ENCODE data around the gene PCIF1.

PCIF1 gene

GRCh38 chr20:45934586-45935415 lies at the start of gene PCIF1:
Gene PCIF1, plus strand, starts transcription at chr20:45934683. Its CDS starts 4,317 bp downstream, at chr20:45939000.
- H3K27me3 Mint-ChIP-seq, result no peaks in the 10 kb centered on the region
- H3K9me3 Mint-ChIP-seq, result no peaks in the 10 kb centered on the region
- peaks cover 20 to 26% of the 10 kb centered on the region in 2 donors for H3K36me3 Mint-ChIP-seq
- H3K4me3 Mint-ChIP-seq, result peak within 1 kb of the TSS; percentile 95 to 97
- H3K27ac Mint-ChIP-seq, result peak within 1 kb of the TSS; percentile 99
- DNase-seq, result peak; percentile 97
- H3K4me1 Mint-ChIP-seq, result peaks cover 12 to 34% of the 10 kb centered on the region in 2 donors
- peak; percentile 79 to 85 for ATAC-seq (replicated peaks)

DNA sequence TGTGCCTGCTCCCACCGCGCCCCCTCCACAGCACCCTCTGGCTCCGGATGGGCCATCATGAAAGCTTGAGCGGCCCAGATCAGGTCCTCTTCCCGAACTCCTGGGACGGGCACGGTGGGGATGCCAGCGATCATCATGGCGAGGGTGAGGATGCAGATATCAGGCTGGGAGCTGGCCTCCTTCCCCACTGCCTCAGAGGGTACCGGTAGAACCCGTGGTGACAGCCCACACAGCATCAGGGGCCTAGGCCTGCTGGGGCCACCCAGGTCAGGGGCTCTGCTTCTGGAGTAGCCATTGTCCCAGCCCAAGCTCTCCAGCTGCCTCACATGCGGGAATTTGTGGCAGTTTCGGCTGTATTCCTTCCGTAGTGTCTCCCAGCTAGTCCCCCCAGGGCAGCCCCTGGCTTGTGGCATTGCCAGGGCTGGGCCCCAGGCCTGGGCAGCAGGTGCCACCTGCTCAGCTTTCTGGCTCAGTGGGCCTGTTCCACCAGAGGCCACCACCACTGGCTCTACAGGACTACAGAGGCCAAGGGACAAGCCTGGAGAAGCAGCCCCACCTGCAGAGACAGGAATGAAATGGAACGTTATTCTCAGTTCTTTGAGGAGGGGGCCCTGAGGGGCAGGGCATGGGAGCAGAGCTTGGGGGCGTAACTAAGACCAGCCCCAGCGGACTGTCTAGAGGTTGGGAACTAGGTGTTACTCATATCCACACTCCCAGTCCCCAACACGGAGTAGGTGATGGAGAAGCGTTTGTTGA lies 47.7 kb upstream of the PCIF1 start:
- no peaks in the 10 kb centered on the region for H3K27me3 Mint-ChIP-seq
- H3K4me1 Mint-ChIP-seq, result peaks cover 27 to 68% of the 10 kb centered on the region in 2 donors
- no peaks in the 10 kb centered on the region for H3K9me3 Mint-ChIP-seq
- peaks cover 26 to 51% of the 10 kb centered on the region in 2 donors for H3K36me3 Mint-ChIP-seq
- DNase-seq, result no peak
- no peak overlapping the region for H3K27ac Mint-ChIP-seq
- no peak overlapping the region for H3K4me3 Mint-ChIP-seq
- ATAC-seq (replicated peaks), result no peak

DNA sequence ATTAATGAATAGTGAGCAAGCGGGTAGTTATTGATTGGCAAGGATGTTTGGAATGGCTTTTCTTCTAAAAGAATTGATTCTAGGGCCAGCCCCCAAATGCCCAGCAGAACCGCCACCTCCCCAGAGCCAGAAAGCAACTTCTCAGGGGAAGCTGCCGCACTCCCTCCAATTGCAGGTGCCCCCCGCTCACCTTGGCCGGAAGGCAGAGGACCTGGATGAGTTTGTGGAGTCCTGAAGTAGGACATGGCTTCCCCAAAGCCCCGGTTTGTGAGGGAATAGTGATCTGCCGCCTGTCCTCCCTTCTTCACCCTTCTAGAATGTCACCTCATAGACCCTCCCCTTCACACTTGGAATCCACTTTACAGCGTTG lies 47.2 kb upstream of the PCIF1 start, which contains the start of gene SPATA25:
TSS of gene SPATA25 (minus strand) at position 277 of the 370 bp plus-strand sequence. CDS start at position 245, 32 bp downstream.
- peaks cover 25 to 48% of the 10 kb centered on the region in 2 donors for H3K36me3 Mint-ChIP-seq
- DNase-seq (no peak), ATAC-seq (replicated peaks) (no peak)
- no peaks in the 10 kb centered on the region for H3K9me3 Mint-ChIP-seq
- H3K27me3 Mint-ChIP-seq, result no peaks in the 10 kb centered on the region
- no peak within 1 kb of the TSS for H3K4me3 Mint-ChIP-seq
- no peak within 1 kb of the TSS for H3K27ac Mint-ChIP-seq
- peaks cover 26 to 69% of the 10 kb centered on the region in 2 donors for H3K4me1 Mint-ChIP-seq

DNA sequence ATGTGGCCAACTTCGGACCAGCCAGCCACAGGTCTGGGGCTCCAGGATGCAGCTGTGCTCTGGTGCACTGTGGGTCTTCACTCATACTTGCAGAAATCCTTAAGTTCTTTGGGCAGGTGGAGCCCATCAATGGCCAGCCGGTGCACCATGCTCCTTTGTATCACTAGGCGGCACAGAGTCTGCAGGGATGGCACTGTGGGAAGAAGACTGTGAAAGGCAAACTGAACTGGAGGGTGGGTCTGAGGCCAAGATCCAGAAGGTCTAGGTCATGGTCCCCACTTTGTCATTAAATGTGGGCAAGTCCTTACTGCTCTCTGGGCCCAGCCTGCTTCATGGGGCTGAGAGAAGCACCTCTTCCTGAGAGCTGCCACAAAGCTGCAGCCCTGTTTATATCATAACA lies 45.8 kb upstream of the PCIF1 start:
- Mint-ChIP-seq H3K27me3 (no peaks in the 10 kb centered on the region), H3K4me1 (peaks cover 28 to 61% of the 10 kb centered on the region in 2 donors), H3K36me3 (peaks cover 17 to 40% of the 10 kb centered on the region in 2 donors), H3K9me3 (no peaks in the 10 kb centered on the region), H3K4me3 (no peak overlapping the region), H3K27ac (no peak overlapping the region)
- no peak for DNase-seq
- ATAC-seq (replicated peaks), result no peak

- DNase-seq (peak; percentile 52), ATAC-seq (replicated peaks) (peak; percentile 51 to 54)
- peaks cover 24 to 47% of the 10 kb centered on the region in 2 donors for H3K36me3 Mint-ChIP-seq
- H3K27ac Mint-ChIP-seq, result peak overlapping the region; percentile 97
- H3K4me3 Mint-ChIP-seq, result peak overlapping the region; percentile 92 to 94
- H3K9me3 Mint-ChIP-seq, result no peaks in the 10 kb centered on the region
- peaks cover 25 to 44% of the 10 kb centered on the region in 2 donors for H3K4me1 Mint-ChIP-seq
- no peaks in the 10 kb centered on the region for H3K27me3 Mint-ChIP-seq
Observed at GRCh38 chr20:45890077-45890984, 44.2 kb upstream of the PCIF1 start.

DNA sequence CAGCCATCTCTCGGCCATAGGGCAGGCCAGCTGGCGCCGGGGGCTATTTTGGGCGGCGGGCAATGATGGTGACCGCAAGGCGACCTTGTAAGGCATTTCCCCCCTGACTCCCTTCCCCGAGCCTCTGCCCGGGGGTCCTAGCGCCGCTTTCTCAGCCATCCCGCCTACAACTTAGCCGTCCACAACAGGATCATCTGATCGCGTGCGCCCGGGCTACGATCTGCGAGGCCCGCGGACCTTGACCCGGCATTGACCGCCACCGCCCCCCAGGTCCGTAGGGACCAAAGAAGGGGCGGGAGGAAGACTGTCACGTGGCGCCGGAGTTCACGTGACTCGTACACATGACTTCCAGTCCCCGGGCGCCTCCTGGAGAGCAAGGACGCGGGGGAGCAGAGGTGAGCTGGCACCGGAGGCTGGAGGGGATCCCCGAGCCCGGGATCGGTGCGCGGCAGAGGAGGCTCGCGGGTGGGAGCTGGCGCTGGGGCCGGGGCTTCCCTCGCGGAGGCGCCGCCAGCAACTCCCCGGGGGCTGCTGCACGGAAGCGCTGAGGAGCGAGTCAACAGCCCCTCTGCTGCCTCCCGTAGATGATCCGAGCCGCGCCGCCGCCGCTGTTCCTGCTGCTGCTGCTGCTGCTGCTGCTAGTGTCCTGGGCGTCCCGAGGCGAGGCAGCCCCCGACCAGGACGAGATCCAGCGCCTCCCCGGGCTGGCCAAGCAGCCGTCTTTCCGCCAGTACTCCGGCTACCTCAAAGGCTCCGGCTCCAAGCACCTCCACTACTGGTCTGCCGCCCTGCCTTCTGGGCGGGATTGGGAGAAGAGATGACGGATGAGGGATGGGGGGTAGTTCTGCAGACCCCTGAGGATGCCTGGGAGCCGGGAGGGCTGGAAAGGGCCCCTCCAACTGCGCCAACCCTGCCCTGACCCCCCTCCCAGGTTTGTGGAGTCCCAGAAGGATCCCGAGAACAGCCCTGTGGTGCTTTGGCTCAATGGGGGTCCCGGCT lies 43.2 kb upstream of the PCIF1 start, which contains the start of the genes CTSA and NEURL2:
TSS of gene CTSA (plus strand) at position 351 of the 999 bp plus-strand sequence. CDS start at position 585, 234 bp downstream.
TSS of gene NEURL2 (minus strand) at position 224 of the 999 bp plus-strand sequence. CDS start at position 7, 217 bp downstream.
- Mint-ChIP-seq H3K27ac (peak within 1 kb of the TSS; percentile 97), H3K36me3 (peaks cover 30 to 44% of the 10 kb centered on the region in 2 donors), H3K4me3 (peak within 1 kb of the TSS; percentile 92 to 94), H3K27me3 (no peaks in the 10 kb centered on the region), H3K4me1 (peaks cover 23 to 41% of the 10 kb centered on the region in 2 donors), H3K9me3 (no peaks in the 10 kb centered on the region)
- ATAC-seq (replicated peaks) (peak; percentile 85 to 89), DNase-seq (peak; percentile 89)

DNA sequence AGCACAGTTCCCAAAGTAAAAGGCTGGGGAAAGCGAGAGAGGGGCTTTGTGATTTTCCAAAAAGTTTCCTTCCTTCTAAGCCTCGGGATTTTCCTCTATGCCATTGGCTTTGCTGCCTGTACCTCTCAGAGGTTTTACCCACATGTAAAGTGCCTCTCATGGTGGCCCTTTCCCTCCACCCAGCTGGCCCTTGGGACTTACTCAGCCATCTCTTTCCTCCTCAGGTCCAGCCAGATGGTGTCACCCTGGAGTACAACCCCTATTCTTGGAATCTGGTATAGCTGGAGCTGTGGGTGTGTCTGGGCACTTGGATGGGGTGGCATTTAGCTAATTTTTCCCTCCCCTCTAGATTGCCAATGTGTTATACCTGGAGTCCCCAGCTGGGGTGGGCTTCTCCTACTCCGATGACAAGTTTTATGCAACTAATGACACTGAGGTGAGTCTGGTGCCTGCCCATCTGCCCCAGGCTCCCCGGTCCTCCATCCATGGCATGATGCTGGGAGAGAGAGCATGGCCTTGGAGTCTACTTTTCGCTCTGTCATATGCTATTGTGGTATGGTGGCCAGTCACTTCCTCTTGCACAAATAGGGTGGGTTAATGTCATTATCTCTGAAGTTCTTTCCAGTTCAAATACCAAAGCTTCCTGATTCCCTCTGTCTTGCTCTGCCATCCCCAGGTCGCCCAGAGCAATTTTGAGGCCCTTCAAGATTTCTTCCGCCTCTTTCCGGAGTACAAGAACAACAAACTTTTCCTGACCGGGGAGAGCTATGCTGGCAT lies 42.2 kb upstream of the PCIF1 start:
- DNase-seq (no peak), ATAC-seq (replicated peaks) (no peak)
- peaks cover 18 to 33% of the 10 kb centered on the region in 2 donors for H3K4me1 Mint-ChIP-seq
- H3K9me3 Mint-ChIP-seq, result no peaks in the 10 kb centered on the region
- peaks cover 33 to 42% of the 10 kb centered on the region in 2 donors for H3K36me3 Mint-ChIP-seq
- peak overlapping the region; percentile 92 to 94 for H3K4me3 Mint-ChIP-seq
- peak overlapping the region; percentile 97 for H3K27ac Mint-ChIP-seq
- no peaks in the 10 kb centered on the region for H3K27me3 Mint-ChIP-seq

DNA sequence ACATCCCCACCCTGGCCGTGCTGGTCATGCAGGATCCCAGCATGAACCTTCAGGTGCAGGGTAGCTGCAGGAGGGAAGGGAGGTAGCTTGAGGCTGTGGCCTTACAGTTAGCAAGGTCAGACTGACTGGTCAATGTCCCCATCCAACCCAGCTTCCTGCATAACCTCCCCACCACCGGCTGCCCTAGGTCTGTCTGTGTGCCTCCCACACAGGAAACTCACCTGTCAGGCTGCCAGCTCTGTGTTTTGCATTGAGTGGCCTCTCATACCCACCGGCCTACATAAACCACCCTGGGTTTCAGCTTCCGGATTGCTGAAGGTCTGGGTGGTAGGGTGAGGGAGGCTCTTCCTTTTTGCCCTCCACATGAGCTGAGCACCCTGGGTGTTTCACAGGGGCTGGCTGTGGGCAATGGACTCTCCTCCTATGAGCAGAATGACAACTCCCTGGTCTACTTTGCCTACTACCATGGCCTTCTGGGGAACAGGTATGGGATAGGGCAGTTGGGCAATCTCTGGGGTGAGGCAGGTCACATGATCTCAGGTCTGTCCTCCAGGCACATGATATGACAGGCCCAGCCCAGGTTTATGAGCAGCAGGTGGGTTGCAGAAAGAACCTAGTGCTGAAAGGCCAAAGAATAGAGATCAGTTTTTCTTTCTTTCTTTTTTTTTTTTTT lies 41.5 kb upstream of the PCIF1 start:
- Mint-ChIP-seq H3K4me1 (peaks cover 15 to 32% of the 10 kb centered on the region in 2 donors), H3K9me3 (no peaks in the 10 kb centered on the region), H3K27ac (no peak overlapping the region), H3K36me3 (peaks cover 29 to 44% of the 10 kb centered on the region in 2 donors), H3K4me3 (peak overlapping the region; percentile 92 to 94), H3K27me3 (no peaks in the 10 kb centered on the region)
- ATAC-seq (replicated peaks) (no peak), DNase-seq (no peak)

DNA sequence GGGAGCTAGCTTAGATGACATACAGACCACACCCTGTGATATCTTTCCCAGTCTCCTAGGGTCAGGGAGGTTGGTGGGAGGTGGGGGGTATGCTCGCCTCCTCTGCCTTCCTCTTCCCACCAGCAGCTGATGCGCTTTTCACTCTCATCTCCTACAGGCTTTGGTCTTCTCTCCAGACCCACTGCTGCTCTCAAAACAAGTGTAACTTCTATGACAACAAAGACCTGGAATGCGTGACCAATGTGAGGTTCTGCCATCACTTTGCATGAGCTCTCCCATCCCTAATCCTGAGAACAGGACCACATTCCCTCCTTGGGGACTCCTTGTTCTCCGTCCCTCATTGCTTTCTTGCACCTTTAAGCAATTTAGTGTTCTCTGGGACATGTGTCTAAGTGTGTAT lies 40.7 kb upstream of the PCIF1 start:
- Mint-ChIP-seq H3K27me3 (no peaks in the 10 kb centered on the region), H3K27ac (no peak overlapping the region), H3K4me3 (no peak overlapping the region), H3K36me3 (peaks cover 33 to 46% of the 10 kb centered on the region in 2 donors), H3K4me1 (peaks cover 15 to 26% of the 10 kb centered on the region in 2 donors), H3K9me3 (no peaks in the 10 kb centered on the region)
- no peak for DNase-seq
- no peak for ATAC-seq (replicated peaks)

- DNase-seq (no peak), ATAC-seq (replicated peaks) (no peak)
- peaks cover 15 to 18% of the 10 kb centered on the region in 2 donors for H3K4me1 Mint-ChIP-seq
- no peaks in the 10 kb centered on the region for H3K27me3 Mint-ChIP-seq
- no peak overlapping the region for H3K4me3 Mint-ChIP-seq
- H3K9me3 Mint-ChIP-seq, result no peaks in the 10 kb centered on the region
- peaks cover 37 to 50% of the 10 kb centered on the region in 2 donors for H3K36me3 Mint-ChIP-seq
- H3K27ac Mint-ChIP-seq, result no peak overlapping the region
Observed at GRCh38 chr20:45894797-45895196, 39.7 kb upstream of the PCIF1 start.

GRCh38 chr20:45896641-45897161 lies 37.8 kb upstream of the PCIF1 start:
- H3K9me3 Mint-ChIP-seq, result no peaks in the 10 kb centered on the region
- peaks cover 11% of the 10 kb centered on the region in 2 donors for H3K4me1 Mint-ChIP-seq
- H3K27me3 Mint-ChIP-seq, result no peaks in the 10 kb centered on the region
- H3K27ac Mint-ChIP-seq, result no peak overlapping the region
- DNase-seq (no peak), ATAC-seq (replicated peaks) (no peak)
- peaks cover 37 to 47% of the 10 kb centered on the region in 2 donors for H3K36me3 Mint-ChIP-seq
- H3K4me3 Mint-ChIP-seq, result no peak overlapping the region

All from stimulated activated naive B cell treated with anti-CD40 and anti-IgM and Interleukin-4, amounts not matched to agents 10 μg/mL and 1 μg/mL and 100 μg/mL, for 72 hours (primary cell).